ENCODE results near the gene TRAF3IP1. TPM values are rescaled to one million over a fixed set of nuclear protein-coding genes. Genes with fewer than 3 reads are reported as not detected.
A peak's percentile ranks its signal among the peaks of the same experiment; 100 is the strongest.

The TRAF3IP1 gene
- total and polyA plus RNA-seq, 3 donors from 2014 or later, result 22.1 to 40.9 (median 38.0) TPM

- 31 to 39% methylated on average over 9 to 16 of the region's 16 CpGs for WGBS, 2 donors
- Histone ChIP-seq H3K4me3 (peak overlapping the region; percentile 78 to 97), H3K4me1 (peaks cover 37% of the 10 kb centered on the region), H3K9me3 (no peaks in the 10 kb centered on the region), H3K27ac (peak overlapping the region; percentile 94 to 95), H3K36me3 (ENCODE audit: low read depth, missing control alignments) (no peaks in the 10 kb centered on the region), H3K27me3 (no peaks in the 10 kb centered on the region)
- DNase-seq, result peak; percentile 68
- TF ChIP-seq POLR2A (IDR thresholded peaks at IDR 0.05) (no peak), CTCF (IDR thresholded peaks at IDR 0.05) (no peak)
- intact Hi-C loops (cut with DNase I; ENCODE audit: low total_unique reads), result no loop called here
Observed at GRCh38 chr2:238425505-238425978, 105.2 kb downstream of the TRAF3IP1 start.

DNA sequence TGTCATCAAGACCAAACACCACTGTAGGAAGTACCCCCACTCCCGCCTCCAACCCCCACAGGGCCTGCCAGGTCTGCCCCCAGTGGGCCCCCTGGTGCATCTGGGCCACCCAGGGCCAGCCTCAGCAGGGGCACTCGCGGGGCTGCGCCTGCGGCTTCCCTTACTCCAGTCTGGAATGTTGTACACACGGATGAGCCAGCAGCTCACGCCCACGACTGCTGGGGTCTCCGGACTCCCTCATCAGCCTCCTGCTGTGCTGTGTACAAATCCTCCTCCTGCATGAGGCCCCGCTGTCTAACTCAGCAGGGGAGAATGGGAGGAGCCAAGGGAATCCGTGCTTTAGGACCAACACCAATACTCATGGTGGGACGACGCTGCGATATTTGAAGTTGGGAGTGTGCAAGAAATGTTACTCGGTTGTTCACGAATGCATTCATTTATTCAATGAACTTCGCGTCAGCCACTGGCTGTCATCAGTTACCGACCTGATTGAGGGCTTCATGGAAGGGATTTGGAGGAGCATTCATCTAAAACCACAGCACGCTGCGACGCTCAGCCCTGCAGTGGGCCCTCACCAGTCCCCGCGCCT, 105.8 kb downstream of the TRAF3IP1 start:
- TF ChIP-seq POLR2A (IDR thresholded peaks at IDR 0.05) (no peak), CTCF (IDR thresholded peaks at IDR 0.05) (no peak)
- peaks cover 32% of the 10 kb centered on the region for H3K4me1 ChIP-seq
- intact Hi-C loops (cut with DNase I; ENCODE audit: low total_unique reads), result no loop called here
- no peaks in the 10 kb centered on the region for H3K36me3 ChIP-seq (ENCODE audit: low read depth, missing control alignments)
- DNase-seq, result peak; percentile 36
- peak overlapping the region; percentile 94 to 95 for H3K27ac ChIP-seq
- peak overlapping the region; percentile 78 to 97 for H3K4me3 ChIP-seq
- no peaks in the 10 kb centered on the region for H3K27me3 ChIP-seq
- WGBS, 2 donors, result 0 to 3% methylated on average over 14 to 23 of the region's 24 CpGs
- no peaks in the 10 kb centered on the region for H3K9me3 ChIP-seq

DNA sequence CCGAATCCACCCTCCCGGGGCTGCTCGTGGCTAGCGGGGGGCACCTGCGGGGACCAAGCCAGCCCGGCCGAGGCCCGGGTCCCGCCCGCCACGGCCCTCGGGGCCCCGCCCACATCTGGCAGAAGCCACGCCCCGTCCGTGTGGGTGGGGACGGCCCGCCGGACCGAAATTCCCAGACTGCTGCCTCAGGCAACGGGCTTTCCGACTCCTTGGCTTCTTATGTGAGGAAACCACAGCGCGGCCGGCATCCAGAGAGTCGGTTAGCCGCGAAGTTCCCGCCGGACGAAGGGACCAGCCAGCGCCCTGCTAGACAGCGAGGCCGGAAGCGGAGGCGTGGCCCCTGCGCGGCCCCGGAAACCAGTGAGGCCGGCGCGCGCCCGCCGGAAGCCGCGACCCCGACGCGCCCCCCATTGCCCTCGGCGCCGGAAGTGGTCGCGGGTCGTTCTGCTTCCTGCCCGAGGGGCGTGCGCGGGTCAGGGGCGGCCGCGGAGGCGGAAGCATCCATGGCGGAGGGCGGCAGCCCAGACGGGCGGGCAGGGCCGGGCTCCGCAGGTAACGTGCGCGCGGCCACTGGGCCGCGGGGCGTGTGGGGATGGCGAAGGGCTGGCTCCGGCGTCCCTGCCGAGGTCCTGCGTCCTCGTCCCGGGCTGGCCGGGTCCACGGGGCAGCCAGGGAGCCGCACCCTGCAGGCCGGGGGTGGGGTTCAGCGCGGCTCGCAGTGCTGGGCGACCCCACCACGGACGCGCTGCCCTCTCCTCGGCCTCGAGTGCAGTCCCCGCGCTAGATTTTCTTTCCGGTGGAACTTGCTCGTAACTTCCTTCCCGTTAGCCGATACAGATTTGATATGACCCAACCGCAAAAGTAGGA, 106.5 kb downstream of the TRAF3IP1 start, which contains the start of gene ASB1:
ASB1 (plus strand) TSS at position 360 of the 867 bp plus-strand sequence; CDS start at position 504, 144 bp downstream.
- peak within 1 kb of the TSS; percentile 78 to 97 for H3K4me3 ChIP-seq
- H3K27ac ChIP-seq, result peak within 1 kb of the TSS; percentile 94 to 95
- peak; percentile 84 for DNase-seq
- intact Hi-C loops (cut with DNase I; ENCODE audit: low total_unique reads), result no loop called here
- H3K27me3 ChIP-seq, result no peaks in the 10 kb centered on the region
- TF ChIP-seq CTCF (IDR thresholded peaks at IDR 0.05) (no peak), POLR2A (IDR thresholded peaks at IDR 0.05) (no peak)
- WGBS, 2 donors, result 1% methylated on average over 16 to 78 of the region's 104 CpGs
- no peaks in the 10 kb centered on the region for H3K36me3 ChIP-seq (ENCODE audit: low read depth, missing control alignments)
- H3K9me3 ChIP-seq, result no peaks in the 10 kb centered on the region
- peaks cover 26% of the 10 kb centered on the region for H3K4me1 ChIP-seq

DNA sequence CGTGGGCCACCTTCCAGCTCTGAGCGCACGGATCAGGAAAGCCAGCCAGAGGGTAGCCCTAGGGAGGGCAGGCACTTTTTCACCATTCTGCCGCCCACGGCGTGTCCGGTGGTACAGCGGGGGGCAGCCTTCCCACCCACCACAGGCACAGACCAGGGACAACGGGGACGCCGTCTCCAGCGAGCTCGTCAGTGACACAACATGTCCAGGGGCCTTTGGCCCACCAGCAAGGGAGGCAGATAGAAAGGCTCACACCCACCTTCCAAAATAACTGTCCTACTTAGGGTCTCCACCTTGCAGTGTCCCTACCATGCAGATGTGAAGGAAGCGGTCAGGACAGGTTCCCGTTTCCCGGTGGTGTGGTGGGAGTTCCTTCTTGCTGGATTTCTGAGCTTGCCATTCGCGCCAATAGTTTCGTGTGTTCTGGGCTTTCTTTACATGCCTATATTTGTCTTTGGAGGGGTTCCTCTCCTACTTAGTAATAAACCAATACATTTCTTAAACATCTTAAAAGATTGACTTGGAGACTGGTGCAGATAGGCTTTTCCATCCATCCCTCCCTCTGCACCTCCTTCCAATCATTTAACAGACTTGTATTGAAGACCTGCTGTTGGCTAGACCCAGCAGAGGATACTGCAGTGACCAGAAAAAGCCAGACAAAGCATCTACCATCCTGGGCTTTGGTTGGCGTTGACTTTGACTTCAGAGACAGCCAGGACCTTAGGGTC, 107.3 kb downstream of the TRAF3IP1 start:
- peaks cover 21% of the 10 kb centered on the region for H3K4me1 ChIP-seq
- H3K27me3 ChIP-seq, result no peaks in the 10 kb centered on the region
- peak overlapping the region; percentile 78 to 97 for H3K4me3 ChIP-seq
- no peak for DNase-seq
- H3K27ac ChIP-seq, result peak overlapping the region; percentile 94 to 95
- intact Hi-C loops (cut with DNase I; ENCODE audit: low total_unique reads), result no loop called here
- H3K36me3 ChIP-seq (ENCODE audit: low read depth, missing control alignments), result no peaks in the 10 kb centered on the region
- 8 to 9% methylated on average over 9 to 19 of the region's 20 CpGs for WGBS, 2 donors
- H3K9me3 ChIP-seq, result no peaks in the 10 kb centered on the region
- TF ChIP-seq CTCF (IDR thresholded peaks at IDR 0.05) (no peak), POLR2A (IDR thresholded peaks at IDR 0.05) (no peak)

All from testis (tissue), 3 donors.